PC-9 (cell line): ENCODE data around the gene ELN.

ENCODE experiments used
- CTCF ChIP-seq: fragments of 200-600 bp; sonication (generic); conservative IDR thresholded peaks from 2 replicates; pipeline ENCODE4 v1.6.1; 2017; ENCODE audit warnings: mixed run types, antibody characterized with exemption, mild to moderate bottlenecking, moderate library complexity
- EZH2 ChIP-seq: fragments of 200-600 bp; sonication (generic); IDR thresholded peaks from 2 replicates; pipeline ENCODE4 v1.8.0; 2017; ENCODE audit warnings: antibody characterized with exemption, low read depth

GRCh38 chr7:74068378-74069085, 40.6 kb downstream of the ELN start:
- TF ChIP-seq CTCF (no peak), EZH2 (no peak)
